NCI-H1694 (cell line): ENCODE results near the gene VWA3B.
"Not testable (repeated sequence)": the region's sequence is repeated elsewhere in the genome, so short reads cannot be mapped to it uniquely, and the experiment has no call there.

Experiments used
- DNase-seq: peaks from one replicate; lab custom pipeline; 2025; lab: John Stamatoyannopoulos, UW

The VWA3B gene

GRCh38 chr2:98247383-98247782 is 160.4 kb downstream of the VWA3B start:
- DNase-seq: no peak

GRCh38 chr2:98252038-98252773 is 165.2 kb downstream of the VWA3B start:
- no peak for DNase-seq

GRCh38 chr2:98253461-98254070 is 166.6 kb downstream of the VWA3B start:
- DNase-seq: no peak

GRCh38 chr2:98254504-98255059 is 167.6 kb downstream of the VWA3B start:
- no peak for DNase-seq

DNA sequence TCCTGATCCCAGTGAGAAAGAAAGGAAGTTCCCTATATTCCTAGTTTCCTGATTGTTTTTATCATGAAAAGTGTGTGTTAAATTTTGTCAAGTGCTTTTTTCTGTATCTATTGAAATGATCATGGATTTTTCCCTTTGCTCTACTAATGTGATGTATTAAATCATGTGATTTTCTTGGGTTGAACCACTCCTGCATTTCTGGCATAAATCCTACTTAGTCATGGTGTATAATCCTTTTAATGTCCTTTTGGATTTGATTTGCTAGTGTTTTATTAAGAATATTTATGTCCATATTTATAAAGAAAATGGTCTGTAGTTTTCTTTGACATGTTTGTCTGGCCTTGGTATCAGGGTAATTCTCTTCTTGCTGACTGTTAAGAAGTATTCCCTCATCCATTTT is 171.9 kb downstream of the VWA3B start:
- no peak for DNase-seq

DNA sequence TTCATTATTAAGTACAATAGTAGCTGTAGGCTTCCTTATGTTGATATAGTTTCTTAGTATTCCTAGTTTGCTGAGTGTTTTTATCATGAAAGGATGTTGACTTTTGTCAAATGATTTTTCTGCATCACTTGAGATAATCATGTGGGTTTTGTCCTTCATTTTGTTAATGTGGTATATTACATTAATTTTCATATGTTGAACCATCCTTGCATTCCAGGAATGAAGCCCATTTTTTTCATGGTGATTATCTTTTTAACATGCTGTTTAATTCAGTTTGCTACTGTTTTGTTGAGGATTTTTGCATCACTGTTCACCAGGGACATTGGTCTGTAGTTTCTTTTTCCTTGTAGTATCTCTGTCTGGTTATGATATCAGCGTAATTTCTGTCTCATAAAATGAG is 176.4 kb downstream of the VWA3B start:
- no peak for DNase-seq

DNA sequence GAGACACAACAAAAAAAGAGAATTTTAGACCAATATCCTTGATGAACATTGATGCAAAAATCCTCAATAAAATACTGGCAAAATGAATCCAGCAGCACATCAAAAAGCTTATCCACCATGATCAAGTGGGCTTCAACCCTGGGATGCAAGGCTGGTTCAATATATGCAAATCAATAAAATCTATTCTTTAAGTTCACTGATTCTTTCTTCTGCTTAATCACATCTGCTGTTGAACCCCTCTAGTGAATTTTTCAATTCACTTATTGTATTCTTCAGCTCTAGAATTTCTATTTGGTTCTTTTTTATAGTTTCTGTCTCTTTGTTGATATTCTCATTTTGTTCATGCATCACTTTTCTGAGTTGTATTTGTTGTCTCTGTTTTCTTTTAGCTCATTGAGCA is 181.3 kb downstream of the VWA3B start:
- DNase-seq: not testable (repeated sequence)

DNA sequence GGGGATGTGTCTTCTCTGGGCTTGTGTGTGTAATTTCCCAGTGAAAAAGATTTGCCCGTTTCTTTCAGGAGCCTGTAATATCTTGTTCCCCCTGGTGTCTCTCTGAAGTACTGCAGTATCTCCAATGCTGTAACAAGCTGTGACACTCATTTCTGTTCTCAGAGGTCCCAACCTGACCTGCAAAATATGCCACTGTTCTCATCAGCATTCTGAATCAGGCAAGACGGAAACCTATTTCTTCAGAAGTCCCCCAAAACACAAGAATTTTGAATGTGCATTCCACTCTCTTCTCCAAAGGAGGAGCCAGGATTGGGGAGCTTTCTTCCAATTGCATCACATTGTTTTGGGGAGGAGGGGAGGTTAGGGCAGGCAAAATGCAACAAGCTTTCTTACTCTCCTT is 182.3 kb downstream of the VWA3B start:
- DNase-seq: peak; percentile 44

GRCh38 chr2:98269830-98270229 is 182.9 kb downstream of the VWA3B start:
- no peak for DNase-seq

- DNase-seq: no peak
These were observed 190.3 kb downstream of the VWA3B start for GRCh38 chr2:98277162-98277859.

GRCh38 chr2:98278074-98278473 is 191.1 kb downstream of the VWA3B start:
- DNase-seq: no peak

DNA sequence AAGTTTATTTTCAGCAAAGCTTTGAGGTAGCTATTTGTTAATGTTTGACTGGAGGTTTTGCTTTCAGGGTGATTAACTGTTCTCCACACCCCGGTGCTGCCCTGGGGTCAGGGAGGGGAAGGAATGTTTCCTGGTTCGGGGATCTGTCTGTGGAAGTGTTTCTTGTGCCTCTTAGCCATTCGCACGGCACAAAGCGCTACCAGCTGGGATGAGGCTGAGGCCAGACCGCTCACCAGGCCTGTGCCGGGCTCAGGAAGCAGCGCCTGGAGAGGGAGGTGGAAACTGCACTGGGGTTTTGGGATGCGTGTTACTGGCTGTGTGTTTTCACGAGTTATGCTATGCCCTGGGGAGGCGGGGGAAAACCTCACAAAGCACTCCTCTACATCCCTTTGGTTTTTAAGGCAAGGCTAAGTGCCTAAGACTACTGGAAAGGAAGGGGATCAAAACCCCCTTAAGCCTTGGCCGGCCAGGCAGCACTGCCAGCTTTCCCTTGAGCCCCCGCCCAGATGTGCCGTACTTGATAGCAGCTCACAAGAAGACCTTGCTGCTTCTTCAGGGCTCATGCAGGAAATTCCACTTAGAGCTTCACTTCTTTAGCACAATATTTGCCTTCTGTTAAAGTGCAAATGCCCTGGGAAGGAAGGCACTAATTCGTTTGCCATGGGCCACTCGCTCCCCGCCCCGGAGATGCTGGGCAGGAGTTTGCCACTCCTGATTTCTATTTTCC is 193.6 kb downstream of the VWA3B start:
- DNase-seq: no peak

GRCh38 chr2:98281607-98282006 is 194.6 kb downstream of the VWA3B start:
- DNase-seq: no peak

DNA sequence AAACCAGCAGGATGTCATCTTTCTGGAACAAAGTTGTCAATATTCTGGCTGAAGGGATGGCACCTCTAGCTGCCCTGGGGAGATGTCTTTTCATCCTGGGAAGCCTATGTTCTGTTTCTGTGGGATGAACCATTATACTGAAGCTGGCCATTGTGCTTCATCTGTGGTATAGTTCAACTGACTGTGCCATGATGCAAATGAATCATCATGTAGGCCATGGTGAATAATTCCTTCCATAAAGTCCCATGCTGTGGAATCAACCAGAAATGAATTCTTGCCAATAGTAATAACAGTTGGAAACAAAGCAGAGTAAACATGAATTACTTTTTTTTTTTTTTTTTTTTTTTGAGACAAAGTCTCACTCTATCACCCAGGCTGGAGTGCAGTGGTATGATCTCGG is 195.1 kb downstream of the VWA3B start:
- DNase-seq: no peak

GRCh38 chr2:98293030-98293429 is 206.1 kb downstream of the VWA3B start:
- no peak for DNase-seq

GRCh38 chr2:98293931-98294687 is 207.1 kb downstream of the VWA3B start:
- DNase-seq: no peak

DNA sequence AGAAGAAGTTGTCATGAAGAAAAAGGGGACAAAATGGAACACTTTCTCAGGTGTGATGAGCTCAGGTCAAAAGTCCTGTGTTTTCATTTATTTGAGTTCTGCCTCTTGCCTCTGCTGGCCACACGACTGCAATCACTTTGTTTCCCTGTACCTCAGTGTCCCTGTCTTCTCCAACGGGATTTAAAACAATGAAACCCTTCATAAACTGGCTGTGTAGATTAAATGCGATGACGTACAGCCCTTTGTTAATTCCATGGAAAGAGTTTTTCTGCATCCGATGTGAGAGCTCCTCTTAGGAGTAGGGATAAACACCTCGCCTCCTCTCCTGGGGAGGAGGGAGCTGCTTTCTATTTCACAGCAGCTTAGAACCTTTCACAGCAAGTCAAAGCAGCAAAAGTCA is 207.7 kb downstream of the VWA3B start:
- no peak for DNase-seq

- DNase-seq: no peak
These were observed 208.3 kb downstream of the VWA3B start for GRCh38 chr2:98295275-98295674.

DNA sequence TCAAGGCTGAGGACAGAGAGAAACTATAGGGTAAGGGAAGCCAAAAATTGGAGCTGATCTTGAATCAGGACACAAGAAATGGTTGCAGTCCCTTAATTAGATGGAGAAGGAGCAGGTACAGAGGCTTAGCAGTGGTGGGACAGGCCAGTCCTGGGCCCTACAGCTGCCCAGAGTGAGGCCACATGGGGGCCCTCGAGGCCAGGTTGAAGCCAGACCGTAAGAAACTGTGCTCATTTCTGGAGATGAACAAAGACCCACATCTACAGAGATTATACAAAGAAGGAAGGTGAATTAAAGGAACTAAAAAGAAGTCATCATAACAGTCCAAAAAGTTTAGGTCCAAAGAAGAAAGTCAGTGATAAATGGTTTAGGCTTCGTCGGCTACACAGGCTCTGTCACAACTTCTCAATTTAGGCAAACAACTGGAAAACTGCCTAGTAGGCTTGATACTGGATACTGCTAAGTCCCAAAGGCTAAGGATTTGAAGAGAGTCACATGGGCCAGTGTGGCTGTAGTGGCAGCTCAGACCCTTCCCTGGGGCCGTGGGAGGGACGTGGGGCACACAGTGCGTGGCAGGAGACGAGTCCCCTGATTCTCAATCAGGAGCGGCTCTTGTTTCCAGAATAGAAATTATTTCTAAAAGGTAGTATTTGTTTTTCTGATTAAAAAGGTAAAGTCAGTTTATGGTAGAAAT is 208.9 kb downstream of the VWA3B start:
- no peak for DNase-seq

DNA sequence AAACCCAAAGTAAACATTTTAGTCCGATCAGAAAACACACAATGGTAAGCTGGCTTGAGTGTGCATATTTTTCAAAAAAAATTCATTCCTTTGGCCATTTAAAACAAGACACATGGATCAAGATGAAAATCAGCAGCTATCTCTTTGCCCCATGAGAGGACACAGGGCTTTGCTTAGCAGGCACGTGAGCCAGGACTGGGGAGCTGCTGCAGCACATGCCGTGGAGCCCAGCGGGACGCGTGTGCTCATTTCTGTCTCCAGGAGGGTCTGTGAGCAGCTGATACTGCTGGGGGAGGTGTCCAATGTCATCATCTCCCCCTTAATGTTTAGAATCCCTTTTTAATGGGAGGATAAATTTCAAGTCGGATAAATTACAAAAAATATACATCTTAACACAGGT is 209.5 kb downstream of the VWA3B start:
- no peak for DNase-seq
